GM12878 (cell line): ENCODE data around the gene DYNC1H1. TPM values are rescaled to one million over a fixed set of nuclear protein-coding genes. Genes with fewer than 3 reads are reported as not detected.

Experiments used
- ATAC-seq: fragments of 200-7000 bp; cut with Tn5 transposase; 3 replicates; pipeline ENCODE4 v1.9.1; 2020; ENCODE audit warnings: mild to moderate bottlenecking, moderate library complexity
- BruUV-seq: library from RNA; stranded (reverse); fragments of 400-500 nt; replicated peaks from 2 replicates; lab custom pipeline; 2021; lab: Mats Ljungman, UMichigan
- CTCF ChIA-PET: fragments of 300-600 bp; sonication (Branson Sonifier 250); formaldehyde crosslinking; extraction: SDS; loops from one replicate; lab custom pipeline; 2021; ENCODE audit warnings: inconsistent platforms; lab: Yijun Ruan, JAX
- POLR2A ChIA-PET: fragments of 350-600 bp; formaldehyde crosslinking; extraction: SDS; loops from one replicate; lab custom pipeline; 2021; ENCODE audit warnings: inconsistent platforms; lab: Charles Lee
- RAD21 ChIA-PET: fragments of 300-600 bp; sonication (Branson Sonifier 250); formaldehyde crosslinking; loops from one replicate; lab custom pipeline; 2023; ENCODE audit warnings: antibody characterized with exemption; ENCODE audit not compliant: unreplicated experiment; lab: Charles Lee
- SMC1A ChIA-PET: fragments of 300-600 bp; sonication (Branson Sonifier 250); formaldehyde crosslinking; loops from one replicate; lab custom pipeline; 2023; ENCODE audit not compliant: unreplicated experiment, uncharacterized antibody; lab: Charles Lee
- DNase-seq: peaks from one replicate; pipeline ENCODE4 v3.0.0-alpha.2; 2011; ENCODE audit warnings: low read depth, low spot score
- FAIRE-seq: peaks from 3 replicates; lab custom pipeline; 2011; peaks lifted over from hg19 to GRCh38; lab: Jason Lieb, UNC
- H2AFZ ChIP-seq: 2 replicates; pipeline ENCODE4 v1.6.0; 2011; ENCODE audit warnings: low read depth, low read length, control low read depth; ENCODE audit not compliant: control insufficient read depth
- H3K27ac ChIP-seq: 2 replicates; pipeline ENCODE4 v1.5.1; 2011; ENCODE audit warnings: control low read depth; ENCODE audit not compliant: control insufficient read depth, insufficient read depth
- H3K27me3 ChIP-seq, 2 experiments: replicated peaks in 1 of 2; 2 replicates each; pipeline versions ENCODE4 v1.6.0 to v1.6.1; 2011; ENCODE audit warnings: low read length in 1 of 2; ENCODE audit not compliant: control insufficient read depth in 2 of 2, insufficient read depth in 2 of 2
- H3K36me3 ChIP-seq, 2 experiments: 2 replicates each; pipeline ENCODE4 v1.5.1; 2011; ENCODE audit warnings: low read length in 1 of 2; ENCODE audit not compliant: control insufficient read depth in 2 of 2, insufficient read depth in 2 of 2
- H3K4me1 ChIP-seq: 2 replicates; pipeline ENCODE4 v1.6.1; 2011; ENCODE audit warnings: mild to moderate bottlenecking, low read length, moderate library complexity, mixed read lengths; ENCODE audit not compliant: control insufficient read depth, insufficient read depth
- H3K4me2 ChIP-seq: 2 replicates; pipeline ENCODE4 v1.6.0; 2011; ENCODE audit warnings: control low read depth; ENCODE audit not compliant: control insufficient read depth, insufficient read depth
- H3K4me3 ChIP-seq: fragments of 200-600 bp; sonication (generic); 2 replicates; pipeline ENCODE4 v1.5.1; 2016
- H3K79me2 ChIP-seq: 2 replicates; pipeline ENCODE4 v1.6.0; 2011; ENCODE audit warnings: low read length; ENCODE audit not compliant: control insufficient read depth, insufficient read depth
- H3K9ac ChIP-seq: 2 replicates; pipeline ENCODE4 v1.8.0; 2011; ENCODE audit warnings: low read length, control low read depth, mixed read lengths; ENCODE audit not compliant: control insufficient read depth, insufficient read depth
- H3K9me3 ChIP-seq: replicated peaks from 3 replicates; pipeline ENCODE4 v1.5.1; 2011; ENCODE audit warnings: mild to moderate bottlenecking, low read length; ENCODE audit not compliant: control insufficient read depth, insufficient read depth
- H4K20me1 ChIP-seq: 2 replicates; pipeline ENCODE4 v1.6.0; 2011; ENCODE audit not compliant: control insufficient read depth, insufficient read depth
- EGR1 ChIP-seq, 2 experiments: IDR thresholded peaks; 1 replicate in 1 of 2; 2 replicates in 1 of 2; pipeline ENCODE4 v1.6.1; 2011 to 2012; ENCODE audit warnings: low read depth in 2 of 2, low read length in 2 of 2, borderline replicate concordance in 1 of 2, mild to moderate bottlenecking in 1 of 2, moderate library complexity in 1 of 2
- JUNB ChIP-seq: IDR thresholded peaks from 2 replicates; pipeline ENCODE4 v1.6.1; 2016; ENCODE audit warnings: antibody characterized with exemption, mild to moderate bottlenecking
- MTA3 ChIP-seq: IDR thresholded peaks from 2 replicates; pipeline ENCODE4 v1.6.1; 2012; ENCODE audit warnings: low read length, inconsistent platforms, borderline replicate concordance
- MYC ChIP-seq: IDR thresholded peaks from 2 replicates; pipeline ENCODE4 v1.6.1; 2011; ENCODE audit warnings: mild to moderate bottlenecking, low read length, moderate library complexity, inconsistent platforms; ENCODE audit not compliant: insufficient read depth, insufficient replicate concordance, insufficient read length, severe bottlenecking
- PAX5 ChIP-seq: IDR thresholded peaks from 2 replicates; pipeline ENCODE4 v1.6.1; 2011; ENCODE audit warnings: low read depth, low read length, borderline replicate concordance
- SIN3A ChIP-seq: IDR thresholded peaks from 2 replicates; pipeline ENCODE4 v1.6.1; 2012; ENCODE audit warnings: low read depth, low read length, improper control_type of control experiment
- TAF1 ChIP-seq: IDR thresholded peaks from 2 replicates; pipeline ENCODE4 v1.6.1; 2011; ENCODE audit warnings: mild to moderate bottlenecking, low read depth, low read length, borderline replicate concordance
- ZNF274 ChIP-seq: IDR thresholded peaks from one replicate; pipeline ENCODE4 v1.8.0; 2011; ENCODE audit not compliant: insufficient read length, insufficient read depth
- ZNF384 ChIP-seq: IDR thresholded peaks from 2 replicates; pipeline ENCODE4 v1.6.1; 2012; ENCODE audit warnings: low read depth, mild to moderate bottlenecking, low read length, improper control_type of control experiment, borderline replicate concordance
- ZNF622 ChIP-seq: fragments of 450-650 bp; IDR thresholded peaks from 2 replicates; pipeline ENCODE4 v1.6.1; 2017; ENCODE audit warnings: mild to moderate bottlenecking, inconsistent platforms
- WGBS: methylation state at CpG from one replicate; pipeline ENCODE4 v1.1.6; 2016; ENCODE audit warnings: low lambda C conversion rate; ENCODE audit not compliant: insufficient replicate concordance, insufficient coverage; ENCODE audit errors: missing lambda C conversion rate; 5-methylcytosine and 5-hydroxymethylcytosine counted together
- in situ Hi-C: fragments of 300-500 bp; cut with MboI; formaldehyde crosslinking; loops from 9 replicates; pipeline ENCODE4 v1.14.3; 2018; ENCODE audit warnings: mixed read lengths
- intact Hi-C: fragments of 100-400 bp; cut with micrococcal nuclease; formaldehyde crosslinking; loops from one replicate; pipeline ENCODE4 v1.14.2; 2022; ENCODE audit not compliant: unreplicated experiment
- polyA plus RNA-seq, 11 experiments: library from polyadenylated mRNA; depleted of rRNA in 4 of 11; unstranded in 6 of 11; stranded (reverse) in 5 of 11; fragments of >200 nt; fragmentation: Nextera tagmentation in 4 of 11; fragmentation: Illumina TruSeq in 1 of 11; extraction: Ambion mirVana in 4 of 11; extraction: Trizol in 1 of 11; gene quantifications; 1 replicate in 1 of 11; 2 replicates in 10 of 11; pipeline versions ENCODE4 v1.2.1 to v1.2.3, GENCODE V29; 2011 to 2016; ENCODE audit warnings: inconsistent platforms in 2 of 11, missing spikeins in 2 of 11, low read depth in 1 of 11
- total RNA-seq, 4 experiments: library from RNA; depleted of rRNA in 3 of 4; stranded (reverse); fragments of >200 nt in 3 of 4; fragmentation: Illumina TruSeq in 1 of 4; extraction: Trizol in 1 of 4; gene quantifications; 2 replicates each; pipeline versions ENCODE4 v1.2.1 to v1.2.3, GENCODE V29; 2013 to 2021
- TF ChIP-seq, protein P1 (sequence below), 3 experiments: IDR thresholded peaks in 2 of 3; conservative IDR thresholded peaks in 1 of 3; 2 replicates each; pipeline ENCODE4 v1.5.1; 2011; ENCODE audit warnings: low read depth in 3 of 3, low read length in 3 of 3, mild to moderate bottlenecking in 3 of 3, control low read depth in 2 of 3, moderate library complexity in 2 of 3, inconsistent platforms in 1 of 3, mixed read lengths in 1 of 3; ENCODE audit not compliant: control insufficient read depth in 2 of 3, insufficient read depth in 1 of 3; ENCODE audit errors: extremely low read depth in 1 of 3

DYNC1H1 gene
- total and polyA plus RNA-seq, 10 of the 15 experiments (the other 5 are each of a cell fraction or from before 2014, with no cell fraction given) = 38.4 to 291 (median 111) TPM

DNA sequence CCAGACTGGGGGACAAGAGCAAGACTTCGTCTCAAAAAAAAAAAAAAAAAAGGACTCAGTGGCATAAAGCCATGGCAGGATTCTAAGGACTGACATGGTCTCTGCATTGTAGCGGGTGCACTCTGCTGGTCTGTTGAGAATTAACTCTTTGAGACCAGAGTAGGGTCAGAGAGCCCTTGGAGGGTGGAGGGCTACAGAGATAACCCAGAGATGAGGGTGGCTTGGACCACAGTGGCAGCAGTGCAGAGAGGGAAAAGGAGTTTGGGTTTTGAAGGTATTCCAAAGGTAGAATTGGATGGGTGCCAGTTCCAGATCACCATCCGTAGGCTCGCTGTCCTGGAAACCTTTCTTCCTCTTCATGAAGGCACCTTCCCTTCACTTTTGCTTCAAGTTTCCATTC is 14.3 kb upstream of the DYNC1H1 start:
- H3K4me1 ChIP-seq = peaks cover 2% of the 10 kb centered on the region; the same call in 1 of the 2 replicates
- H3K27ac ChIP-seq = no peak overlapping the region
- CTCF ChIA-PET = interaction anchor here (1.5 to 10.0 kb wide), 2 partner anchors 180 to 243 kb away, joined by 4 to 80 read pairs; no protein-coding TSS in a partner anchor
- H3K4me2 ChIP-seq = no peak overlapping the region
- 100% methylated on average over 3 of the region's 4 CpGs for WGBS
- H3K4me3 ChIP-seq = no peak overlapping the region
- ATAC-seq (no peak), FAIRE-seq (no peak), DNase-seq (no peak)
- RAD21 ChIA-PET = no interaction called here
- in situ Hi-C loops = no loop called here
- no peak overlapping the region for H2AFZ ChIP-seq
- no peaks in the 10 kb centered on the region for H3K27me3 ChIP-seq
- H3K9me3 ChIP-seq = no peaks in the 10 kb centered on the region
- intact Hi-C loops = no loop called here
- no peaks in the 10 kb centered on the region for H3K36me3 ChIP-seq
- no peaks in the 10 kb centered on the region for H4K20me1 ChIP-seq
- TF ChIP-seq ZNF384 = peak; percentile 38; the same call in 1 of the 2 replicates
- no peak for TF ChIP-seq TAF1
- TF ChIP-seq MTA3 = no peak
- TF ChIP-seq SIN3A = no peak
- no peak for TF ChIP-seq ZNF274
- no peak for TF ChIP-seq JUNB
- no peak for TF ChIP-seq ZNF622
- TF ChIP-seq EGR1 (IDR thresholded peaks at IDR 0.05; ENCODE audit: borderline replicate concordance in 1 of 2, low read depth in 2 of 2, low read length in 2 of 2) = no peak
- TF ChIP-seq MYC = no peak
- TF ChIP-seq, protein P1, sequence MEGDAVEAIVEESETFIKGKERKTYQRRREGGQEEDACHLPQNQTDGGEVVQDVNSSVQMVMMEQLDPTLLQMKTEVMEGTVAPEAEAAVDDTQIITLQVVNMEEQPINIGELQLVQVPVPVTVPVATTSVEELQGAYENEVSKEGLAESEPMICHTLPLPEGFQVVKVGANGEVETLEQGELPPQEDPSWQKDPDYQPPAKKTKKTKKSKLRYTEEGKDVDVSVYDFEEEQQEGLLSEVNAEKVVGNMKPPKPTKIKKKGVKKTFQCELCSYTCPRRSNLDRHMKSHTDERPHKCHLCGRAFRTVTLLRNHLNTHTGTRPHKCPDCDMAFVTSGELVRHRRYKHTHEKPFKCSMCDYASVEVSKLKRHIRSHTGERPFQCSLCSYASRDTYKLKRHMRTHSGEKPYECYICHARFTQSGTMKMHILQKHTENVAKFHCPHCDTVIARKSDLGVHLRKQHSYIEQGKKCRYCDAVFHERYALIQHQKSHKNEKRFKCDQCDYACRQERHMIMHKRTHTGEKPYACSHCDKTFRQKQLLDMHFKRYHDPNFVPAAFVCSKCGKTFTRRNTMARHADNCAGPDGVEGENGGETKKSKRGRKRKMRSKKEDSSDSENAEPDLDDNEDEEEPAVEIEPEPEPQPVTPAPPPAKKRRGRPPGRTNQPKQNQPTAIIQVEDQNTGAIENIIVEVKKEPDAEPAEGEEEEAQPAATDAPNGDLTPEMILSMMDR (IDR thresholded peaks at IDR 0.05 in 2 of 3, conservative IDR thresholded peaks at IDR 0.05 in 1 of 3; ENCODE audit: control insufficient read depth in 2 of 3, extremely low read depth in 1 of 3, insufficient read depth in 1 of 3, low read depth in 3 of 3, low read length in 3 of 3) = peak in 1 of 3 experiments; percentile 21; a peak in 1 of 6 replicates
- TF ChIP-seq PAX5 = no peak
- no TSS peak for BruUV-seq
- POLR2A ChIA-PET = interaction anchor here (2.6 kb wide), 1 partner anchor 140 kb away, joined by 11 read pairs; no protein-coding TSS in a partner anchor
- H3K9ac ChIP-seq = no peak overlapping the region
- SMC1A ChIA-PET = interaction anchor here (2.8 kb wide), 1 partner anchor 179 kb away, joined by 16 read pairs; no protein-coding TSS in a partner anchor
- peaks cover 10% of the 10 kb centered on the region for H3K79me2 ChIP-seq
